HG03460 (cell line): ENCODE results near the gene TRIL.

ENCODE experiments used
- ATAC-seq: cut with Tn5 transposase; IDR thresholded peaks from one replicate; pipeline ENCODE4 v1.9.1; 2021; ENCODE audit not compliant: unreplicated experiment

TRIL gene

DNA sequence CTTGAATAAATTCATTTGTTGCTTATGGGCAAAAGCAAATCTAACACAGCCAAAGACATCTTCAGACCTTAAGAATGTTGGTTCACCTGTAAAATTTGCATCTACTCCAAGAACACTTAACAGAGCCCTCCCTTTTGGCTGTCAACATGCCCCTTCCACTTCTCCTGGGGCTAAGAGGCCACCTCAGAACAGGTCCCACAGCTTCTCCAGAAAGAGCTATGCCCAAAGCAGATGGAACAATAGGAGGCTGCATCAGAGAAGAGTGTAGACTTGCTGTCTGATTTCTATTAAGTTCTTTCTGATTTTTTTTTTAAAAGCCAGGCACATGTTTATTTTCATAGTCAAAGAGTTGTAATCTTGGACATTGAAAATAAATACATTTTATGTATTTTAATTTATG lies 26.1 kb upstream of the TRIL start:
- ATAC-seq = no peak

DNA sequence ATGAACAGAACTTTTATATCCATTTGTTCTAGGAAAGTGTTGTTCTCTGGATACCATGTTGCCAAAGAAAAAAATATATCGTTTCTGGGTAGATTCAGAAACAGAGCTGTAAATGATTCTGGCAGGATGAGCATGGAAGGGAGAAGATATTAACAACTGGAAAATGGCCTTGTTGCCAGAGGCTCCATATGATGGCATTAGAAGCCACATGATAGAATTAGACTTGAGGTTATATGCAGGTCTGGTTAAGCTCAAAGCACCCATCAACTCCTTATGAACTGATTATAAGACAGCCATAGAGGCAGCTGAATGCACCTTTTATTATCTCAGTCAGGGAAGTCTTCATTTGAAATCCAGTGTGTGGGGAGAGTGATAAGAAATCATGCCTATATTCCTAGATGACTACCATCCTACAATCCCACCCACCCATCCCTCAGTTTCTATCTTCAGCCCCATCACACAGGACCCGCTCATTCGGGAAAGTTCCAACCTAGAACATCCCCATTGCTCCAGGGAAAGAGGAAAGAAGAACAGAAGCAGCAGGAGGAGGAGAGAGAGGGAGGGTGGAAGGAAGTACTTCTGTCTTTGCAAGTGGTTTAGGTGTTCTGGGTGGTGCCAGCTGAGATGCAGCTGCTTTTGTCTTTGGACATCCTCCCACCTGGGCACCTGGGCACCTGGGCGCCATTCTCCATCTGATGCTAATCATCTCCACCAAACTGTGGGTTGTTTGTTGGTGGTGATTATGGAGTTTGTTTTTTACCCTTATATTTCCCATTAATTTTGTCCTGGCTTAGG lies 25.5 kb upstream of the TRIL start:
- ATAC-seq = no peak

DNA sequence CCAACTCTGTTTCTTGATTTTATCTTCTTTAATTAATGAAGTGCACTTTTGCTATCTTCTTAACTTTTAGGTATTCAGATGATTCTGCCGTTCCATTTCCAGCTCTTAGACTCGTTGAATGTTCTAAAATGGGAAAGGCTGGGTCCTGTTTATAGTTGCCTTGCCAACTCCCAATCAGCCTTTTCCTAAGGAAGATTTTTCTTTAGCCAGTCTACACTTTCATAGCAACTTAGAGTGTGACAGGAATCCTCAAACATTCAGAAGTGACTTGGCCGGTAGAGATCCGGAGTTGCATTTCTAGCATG lies 23.0 kb upstream of the TRIL start:
- no peak for ATAC-seq

DNA sequence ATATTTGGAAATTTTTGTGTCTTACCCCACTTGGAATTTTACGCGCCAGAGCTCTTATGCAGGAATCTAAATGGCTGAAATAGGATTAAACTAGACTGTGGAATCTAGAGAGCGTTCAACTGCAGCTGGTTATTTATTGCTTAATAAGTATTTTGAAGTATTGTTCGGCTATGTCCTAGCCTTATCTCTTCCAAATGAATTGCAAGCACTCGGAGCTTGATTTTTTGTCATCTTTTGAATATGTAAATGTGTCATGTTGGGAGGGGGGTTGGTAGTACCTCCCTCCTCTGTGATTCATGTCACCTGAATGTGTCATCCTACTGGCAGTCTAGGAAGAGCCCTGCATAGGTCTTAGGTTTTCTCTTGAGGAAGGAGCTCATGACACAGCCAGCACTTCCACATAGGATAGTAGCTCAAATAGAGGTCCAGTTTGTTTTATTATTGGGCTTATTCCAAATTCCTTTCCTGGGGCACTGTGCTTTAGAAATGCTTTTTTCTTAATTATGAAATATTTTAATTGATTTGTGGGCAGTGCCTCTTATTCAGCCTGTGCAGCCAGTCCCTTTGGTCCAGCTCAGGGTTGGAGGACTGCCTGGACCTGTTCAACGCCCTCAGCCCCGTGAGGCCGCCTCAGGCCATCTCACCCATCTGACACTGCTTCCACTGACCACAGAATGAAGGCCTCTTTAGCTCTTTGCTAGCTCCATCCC lies 22.5 kb upstream of the TRIL start:
- ATAC-seq = no peak

DNA sequence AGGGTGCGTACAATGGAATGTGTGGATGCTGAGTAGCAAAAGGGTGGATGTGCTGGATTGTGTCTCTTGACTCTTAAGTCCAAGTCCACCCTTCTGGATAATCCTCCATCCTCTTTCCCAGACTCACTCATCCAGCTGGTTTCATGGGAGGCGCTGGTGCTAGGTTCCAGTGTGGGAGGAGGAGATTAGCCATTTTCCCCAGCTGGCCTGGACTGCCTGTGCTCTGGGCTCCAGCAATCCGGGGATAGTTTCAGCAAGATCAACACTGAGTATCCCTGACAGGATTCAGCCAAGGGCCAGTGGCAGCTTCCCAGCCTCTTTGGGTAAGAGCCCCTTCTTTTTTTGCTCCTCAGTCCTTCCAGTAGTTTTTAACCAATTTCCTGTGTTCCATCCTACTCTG lies 21.6 kb upstream of the TRIL start:
- ATAC-seq = no peak

DNA sequence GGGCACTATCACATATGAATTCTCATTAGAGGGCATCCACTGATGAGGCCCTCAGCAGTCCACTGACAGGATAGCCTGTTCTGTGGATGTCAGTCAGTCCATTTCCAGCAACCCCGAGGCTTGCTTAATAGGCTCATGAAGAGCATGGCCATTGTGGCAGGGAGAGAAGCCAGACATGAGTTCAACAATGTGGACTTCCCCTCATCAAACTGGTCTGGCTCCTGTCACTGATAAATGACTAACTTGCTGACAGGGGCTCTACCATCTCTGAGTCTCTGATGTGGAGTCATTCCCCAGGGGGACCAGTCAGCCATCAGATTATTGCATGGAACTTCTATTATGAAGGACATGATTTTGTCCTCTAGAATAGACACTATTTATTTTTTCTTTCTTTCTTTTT lies 19.8 kb upstream of the TRIL start:
- ATAC-seq = no peak

DNA sequence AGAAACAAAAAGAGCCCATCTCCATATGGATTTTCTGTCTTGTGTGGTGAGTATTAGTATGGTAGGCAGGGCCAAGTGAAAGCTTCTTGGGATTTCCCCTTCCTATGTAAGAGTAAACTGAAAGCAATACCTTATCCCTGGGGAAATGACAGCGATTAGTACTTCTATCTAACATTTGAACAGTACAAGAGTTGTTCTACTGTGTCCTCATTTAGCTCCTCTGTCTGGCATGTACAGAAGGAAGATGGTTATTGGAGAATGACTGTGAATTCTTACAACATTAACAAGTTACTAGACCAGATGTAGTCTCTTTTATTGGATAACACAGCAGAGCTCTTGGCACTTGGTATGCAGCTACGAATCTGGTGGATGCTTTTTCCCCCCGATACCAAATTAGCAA lies 17.9 kb upstream of the TRIL start:
- no peak for ATAC-seq

DNA sequence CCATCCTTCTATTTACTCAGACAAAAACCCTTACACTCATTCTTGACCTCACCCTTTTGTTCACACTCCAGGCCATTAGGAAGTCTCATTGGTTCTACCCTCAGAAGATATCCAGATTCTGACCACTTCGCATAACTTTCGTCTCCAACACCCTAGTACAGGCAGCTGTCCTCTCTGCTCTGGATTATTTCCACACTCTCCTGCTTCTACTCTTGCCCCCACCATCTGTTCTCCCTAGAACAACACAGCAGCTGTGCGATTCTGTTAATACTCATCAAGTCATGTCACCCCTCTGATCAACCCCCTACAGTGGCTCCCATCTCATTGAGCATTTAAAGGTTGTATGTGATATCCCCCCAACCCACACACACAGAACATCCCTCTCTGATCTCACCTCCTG lies 15.5 kb upstream of the TRIL start:
- ATAC-seq = no peak

DNA sequence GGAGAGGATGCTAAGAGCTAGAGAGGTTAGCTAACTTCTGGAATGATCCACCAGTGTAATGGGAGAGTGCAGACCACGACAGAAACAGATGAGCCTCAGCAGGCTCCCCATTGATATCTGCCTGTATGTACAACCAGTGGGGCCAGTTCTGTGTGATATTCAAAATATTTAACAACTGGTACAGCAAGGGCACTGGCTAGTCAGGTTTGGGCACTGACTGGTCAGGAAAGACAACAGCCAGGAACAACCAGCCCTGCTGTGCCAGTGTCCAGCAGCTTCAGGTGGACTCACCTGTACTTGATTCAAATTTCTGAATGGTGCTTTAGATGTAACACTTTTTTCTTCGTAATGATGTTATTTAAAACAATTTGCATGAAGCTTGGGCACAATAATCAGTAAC lies 5.9 kb upstream of the TRIL start:
- no peak for ATAC-seq

DNA sequence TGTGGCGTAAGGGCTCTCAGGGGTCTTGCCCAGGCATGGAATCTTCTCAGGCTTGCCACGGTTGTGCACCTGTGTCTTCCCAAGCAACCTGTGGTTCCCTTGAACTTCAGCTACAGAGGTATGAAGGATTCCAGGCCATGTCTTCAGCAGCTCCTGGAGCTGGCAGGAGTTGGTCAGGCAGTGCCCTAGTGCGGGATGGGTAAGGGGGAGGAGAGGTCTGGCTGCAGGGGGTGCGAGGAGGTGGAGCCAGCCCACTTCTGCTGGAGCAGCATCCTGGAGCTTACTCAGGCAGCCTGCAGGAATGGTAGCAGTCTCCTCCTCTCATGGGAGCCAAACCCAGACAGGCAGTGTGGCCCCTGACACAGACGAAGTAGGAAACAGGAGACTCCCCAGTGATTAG lies 3.8 kb upstream of the TRIL start:
- ATAC-seq = no peak

DNA sequence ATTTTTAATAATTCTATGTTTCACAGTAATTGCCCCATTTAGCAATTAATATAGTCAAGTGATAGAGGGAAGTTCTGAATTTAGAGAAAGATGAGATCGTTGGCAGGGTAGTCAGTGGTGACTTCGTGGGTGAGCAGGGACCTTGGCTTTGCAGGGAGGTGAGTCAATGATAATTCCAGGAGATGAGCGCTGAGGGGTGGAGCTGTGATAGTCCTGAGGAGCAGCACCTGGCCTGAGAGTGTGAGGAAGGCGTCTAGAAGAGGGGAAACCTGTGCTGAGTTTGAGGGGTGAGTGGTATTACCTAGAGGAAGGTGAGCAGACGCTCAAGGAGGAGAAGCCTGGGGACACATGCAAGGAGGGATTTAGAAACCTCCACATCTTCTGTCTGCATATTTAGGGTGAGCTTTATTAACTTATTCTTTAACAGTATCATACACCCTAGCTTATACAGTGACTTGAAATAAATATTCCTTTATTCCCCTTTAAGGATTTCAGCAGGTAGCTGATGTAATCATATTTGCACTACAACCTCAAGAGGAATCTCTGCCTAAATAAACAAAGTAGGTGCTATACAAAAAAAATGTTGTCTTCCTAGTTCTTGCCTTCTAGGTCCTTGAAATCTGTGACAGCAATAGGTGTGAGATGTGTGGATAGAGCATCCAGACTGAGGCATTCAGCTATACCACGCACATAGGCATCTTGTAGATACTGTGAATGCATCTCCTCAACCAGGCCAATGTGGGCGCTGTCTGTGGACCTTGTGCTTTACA lies 2.1 kb upstream of the TRIL start:
- ATAC-seq = no peak

DNA sequence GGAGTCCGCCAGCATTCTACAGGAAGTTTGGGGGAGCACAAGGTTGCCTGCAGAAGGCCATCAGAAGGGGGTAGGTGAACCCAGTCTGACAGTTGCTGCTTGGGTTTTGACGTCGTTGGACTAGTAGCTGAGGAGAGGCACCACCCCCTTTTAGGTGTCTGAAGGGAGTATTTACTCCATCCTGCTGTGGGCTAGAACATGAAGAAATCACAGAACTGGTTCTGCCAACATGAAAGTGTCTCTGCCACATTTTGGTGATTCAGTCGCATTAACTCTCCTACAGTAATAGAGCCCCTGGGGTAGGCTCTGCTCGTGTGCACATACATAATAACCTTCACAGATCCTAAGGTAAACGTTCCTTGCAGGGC lies 834 bp upstream of the TRIL start:
- no peak for ATAC-seq

DNA sequence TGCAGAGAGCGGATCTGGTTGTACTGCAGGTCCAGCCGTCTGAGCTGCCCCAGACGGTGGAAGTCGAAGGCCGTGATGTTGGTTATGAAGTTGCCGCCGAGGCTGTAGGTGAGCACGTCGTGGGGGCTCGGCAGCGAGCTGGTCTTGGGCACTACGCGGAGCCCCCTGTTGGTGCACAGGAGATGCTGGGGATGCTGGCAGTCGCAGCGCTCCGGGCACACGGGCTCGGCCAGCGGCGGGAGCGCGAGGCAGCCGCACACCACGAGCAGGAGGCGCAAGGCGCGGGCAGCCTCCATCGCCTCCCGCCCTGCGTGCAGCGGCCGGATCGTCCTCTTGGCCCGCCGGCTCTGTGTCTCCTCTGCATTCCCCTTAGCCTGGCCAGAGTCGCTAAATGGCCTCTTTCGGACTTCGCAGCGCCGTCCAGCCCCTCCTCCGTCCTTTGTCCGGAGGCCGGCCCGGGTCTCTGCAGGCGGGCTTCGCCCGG lies 337 bp downstream of the TRIL start:
- no peak for ATAC-seq

DNA sequence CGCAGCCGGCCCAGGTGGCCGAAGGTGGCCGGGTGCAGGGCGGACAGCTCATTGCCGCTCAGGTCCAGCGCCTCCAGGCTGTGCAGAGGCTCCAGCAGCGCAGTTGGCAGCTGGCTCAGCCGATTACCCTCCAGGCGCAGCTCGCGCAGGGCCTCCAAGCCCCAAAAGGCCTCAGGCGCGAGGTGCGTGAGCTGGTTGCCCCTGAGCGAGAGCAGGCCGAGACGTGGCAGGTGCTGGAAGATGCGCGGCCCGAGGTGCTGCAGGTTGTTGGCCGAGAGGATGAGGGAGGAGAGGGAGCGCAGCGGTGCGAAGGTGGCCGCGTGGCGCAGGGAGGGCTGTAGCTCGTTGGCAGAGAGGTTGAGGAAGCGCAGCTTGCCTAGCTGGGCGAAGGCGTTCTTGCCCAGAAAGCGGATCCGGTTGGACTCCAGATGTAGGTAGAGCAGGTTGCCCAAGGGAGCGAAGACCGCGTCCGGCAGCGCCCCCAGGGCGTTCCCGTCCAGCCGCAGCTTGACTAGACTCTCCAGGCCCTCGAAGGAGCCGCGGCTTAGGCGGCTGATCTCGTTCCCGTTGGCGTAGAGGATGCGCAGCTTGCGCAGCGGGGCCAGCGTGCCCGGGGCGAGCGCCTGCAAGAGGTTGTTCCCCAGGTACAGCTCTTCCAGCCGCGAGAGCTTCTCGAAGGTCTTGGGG lies 923 bp downstream of the TRIL start:
- ATAC-seq = no peak

DNA sequence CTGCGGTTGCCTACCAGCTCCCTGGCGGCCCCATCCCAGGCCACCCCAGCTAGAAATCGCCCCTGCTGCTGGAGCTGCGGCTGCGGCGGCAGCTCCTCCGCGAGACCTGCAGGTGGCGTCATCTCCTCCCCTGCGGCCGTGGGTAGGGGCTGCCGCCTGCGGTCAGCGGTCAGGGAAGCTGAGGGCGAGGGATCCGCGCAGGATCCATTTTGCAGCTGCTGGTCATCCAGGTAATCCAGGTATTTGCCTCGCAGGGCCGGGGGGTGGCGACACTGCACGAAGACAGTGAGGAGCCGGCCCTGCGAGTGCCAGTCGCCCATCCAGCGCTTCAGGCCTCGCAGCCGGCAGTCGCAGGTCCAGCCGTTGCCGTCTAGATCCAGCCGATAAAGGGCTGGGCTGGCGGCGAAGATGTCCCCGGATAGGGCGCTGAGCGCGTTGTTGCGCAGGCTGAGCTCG lies 1.5 kb downstream of the TRIL start:
- ATAC-seq = no peak

DNA sequence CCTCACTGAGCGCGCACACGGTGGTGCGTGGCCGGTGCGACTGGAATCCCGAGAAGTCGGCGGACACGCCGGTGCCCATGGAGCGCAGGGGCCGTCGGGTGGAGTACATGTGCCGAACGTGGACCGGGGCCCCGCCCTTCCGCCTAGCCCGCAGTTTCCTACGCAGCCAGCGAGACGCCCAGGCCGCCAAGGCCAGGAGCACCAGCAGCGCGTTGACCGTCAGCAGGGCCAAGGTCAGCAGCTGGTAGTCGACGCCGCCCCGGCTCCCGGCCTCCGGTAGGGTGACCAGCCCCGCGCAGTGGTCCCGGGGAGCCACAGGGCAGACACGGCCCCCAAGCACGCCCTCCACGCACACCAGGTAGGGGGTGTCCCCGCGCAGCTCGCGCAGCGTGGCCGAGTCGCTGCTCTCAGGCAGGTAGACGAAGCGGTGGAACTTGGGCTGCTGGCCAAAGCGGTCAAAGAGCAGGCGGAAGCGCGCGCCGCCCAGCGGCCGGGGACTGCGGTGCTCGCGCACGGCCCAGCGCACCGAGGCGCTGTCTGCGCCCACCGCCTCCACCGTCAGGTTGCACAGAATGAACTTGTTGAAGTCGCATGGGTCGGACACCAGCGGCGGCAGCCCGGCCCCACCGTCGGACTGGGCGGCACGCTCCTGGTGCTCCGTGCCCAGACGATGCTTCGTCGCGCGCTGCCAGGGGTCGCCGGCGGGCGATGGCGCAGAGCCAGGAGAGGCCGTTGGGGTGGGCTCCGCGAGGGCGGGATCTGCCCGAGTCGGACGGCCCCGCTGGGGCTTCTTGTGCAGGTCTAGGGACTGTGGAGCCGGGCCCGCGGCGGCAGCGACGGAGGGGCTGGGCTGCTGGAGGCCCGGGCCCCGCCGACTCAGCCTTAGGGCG lies 2.2 kb downstream of the TRIL start:
- no peak for ATAC-seq

DNA sequence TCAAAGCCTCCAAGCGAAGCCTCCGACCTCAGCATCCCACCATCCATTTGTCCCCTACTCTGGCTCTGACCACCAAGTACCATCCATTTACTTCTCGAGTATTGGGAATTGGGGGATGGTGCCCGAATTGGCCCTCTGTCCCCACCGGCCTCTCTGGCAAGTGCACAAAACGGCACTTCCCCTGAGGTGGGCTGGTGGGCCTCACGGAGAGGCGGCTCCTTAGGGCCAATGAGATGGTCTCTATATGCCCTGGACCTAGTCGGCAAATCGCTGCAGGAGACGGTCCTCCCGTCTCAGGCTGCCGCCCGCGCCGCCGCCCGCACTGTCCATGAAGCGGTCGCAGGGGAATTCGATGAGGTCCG lies 2.8 kb downstream of the TRIL start:
- ATAC-seq = no peak

DNA sequence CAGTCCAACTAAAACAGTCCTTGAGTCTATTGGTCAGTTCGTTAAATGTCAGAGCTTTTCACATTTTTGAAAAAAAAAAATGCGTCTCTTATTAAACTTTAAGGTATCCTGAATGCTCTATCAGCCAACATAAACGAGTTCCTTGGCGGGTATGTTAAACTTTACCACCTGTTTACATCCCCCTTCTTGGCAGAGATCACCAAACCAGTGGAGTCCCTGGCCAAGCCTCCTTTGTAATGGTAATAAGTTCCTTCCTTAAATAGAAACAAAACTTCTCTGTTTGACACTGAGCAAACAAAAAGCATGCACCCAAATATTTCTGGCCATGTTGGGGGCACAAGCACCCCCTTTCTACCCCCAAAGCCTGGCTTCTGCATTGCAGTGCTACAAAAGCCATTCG lies 3.2 kb downstream of the TRIL start:
- no peak for ATAC-seq

DNA sequence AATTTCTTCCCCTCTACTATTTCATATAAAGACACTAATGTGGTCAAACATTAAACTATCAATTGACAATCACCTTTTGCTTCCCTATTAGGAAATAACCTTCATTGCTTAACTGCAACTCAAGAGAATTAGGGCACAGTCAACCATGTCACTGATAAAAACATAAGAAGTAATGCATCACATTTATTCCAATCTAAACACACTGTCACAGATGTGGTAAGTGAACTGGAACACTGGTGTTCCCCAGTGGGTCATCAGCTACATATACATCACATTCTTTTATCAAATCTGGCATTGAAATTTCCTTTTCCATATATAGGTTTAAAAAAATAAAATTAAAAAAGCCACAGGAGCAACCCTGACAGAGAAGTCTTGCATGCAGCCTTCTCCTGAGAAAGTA lies 3.7 kb downstream of the TRIL start:
- no peak for ATAC-seq

DNA sequence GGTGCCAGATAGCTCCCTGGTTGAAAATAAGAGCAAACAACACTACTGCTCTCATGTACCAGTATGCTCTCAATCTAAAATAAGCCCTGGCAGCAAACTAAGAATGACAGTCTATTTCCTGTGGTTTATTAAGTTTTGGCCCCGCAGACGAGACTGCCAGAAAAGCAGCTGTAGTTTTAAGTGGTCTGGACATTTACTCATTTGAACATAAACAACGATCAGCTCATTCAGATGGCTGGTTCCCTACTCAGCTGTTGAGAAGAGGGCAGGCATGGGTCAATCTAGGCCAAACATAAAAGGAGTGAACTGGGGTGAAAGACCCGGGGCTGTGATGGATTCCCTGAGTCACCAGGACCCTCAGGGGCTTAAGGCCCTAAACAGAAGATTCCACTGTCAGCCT lies 4.5 kb downstream of the TRIL start:
- no peak for ATAC-seq

DNA sequence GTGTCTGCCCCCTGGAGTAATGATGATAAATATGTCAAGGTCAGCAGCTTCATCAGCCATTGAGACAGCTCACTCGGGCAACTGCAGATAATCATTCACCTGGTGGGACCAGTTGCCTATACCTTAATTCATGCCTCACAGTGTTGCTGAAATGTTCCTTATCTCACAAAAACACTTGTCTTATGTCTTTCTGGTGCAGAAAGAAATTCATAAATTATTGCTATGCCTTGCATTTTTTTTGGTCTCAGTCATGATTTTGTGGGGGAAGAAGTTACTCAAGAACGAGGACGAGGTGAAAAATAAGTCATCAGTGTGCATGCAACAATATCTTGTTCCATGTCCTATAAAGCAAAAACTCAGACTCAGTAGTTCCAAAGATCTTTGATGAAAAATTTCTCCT lies 16.0 kb downstream of the TRIL start:
- no peak for ATAC-seq
